HG03442 (cell line): ENCODE results near the gene CMTR1.

ENCODE experiments used
- ATAC-seq: cut with Tn5 transposase; IDR thresholded peaks from one replicate; pipeline ENCODE4 v1.9.1; 2021; ENCODE audit warnings: mild to moderate bottlenecking, moderate library complexity; ENCODE audit not compliant: unreplicated experiment

The CMTR1 gene

DNA sequence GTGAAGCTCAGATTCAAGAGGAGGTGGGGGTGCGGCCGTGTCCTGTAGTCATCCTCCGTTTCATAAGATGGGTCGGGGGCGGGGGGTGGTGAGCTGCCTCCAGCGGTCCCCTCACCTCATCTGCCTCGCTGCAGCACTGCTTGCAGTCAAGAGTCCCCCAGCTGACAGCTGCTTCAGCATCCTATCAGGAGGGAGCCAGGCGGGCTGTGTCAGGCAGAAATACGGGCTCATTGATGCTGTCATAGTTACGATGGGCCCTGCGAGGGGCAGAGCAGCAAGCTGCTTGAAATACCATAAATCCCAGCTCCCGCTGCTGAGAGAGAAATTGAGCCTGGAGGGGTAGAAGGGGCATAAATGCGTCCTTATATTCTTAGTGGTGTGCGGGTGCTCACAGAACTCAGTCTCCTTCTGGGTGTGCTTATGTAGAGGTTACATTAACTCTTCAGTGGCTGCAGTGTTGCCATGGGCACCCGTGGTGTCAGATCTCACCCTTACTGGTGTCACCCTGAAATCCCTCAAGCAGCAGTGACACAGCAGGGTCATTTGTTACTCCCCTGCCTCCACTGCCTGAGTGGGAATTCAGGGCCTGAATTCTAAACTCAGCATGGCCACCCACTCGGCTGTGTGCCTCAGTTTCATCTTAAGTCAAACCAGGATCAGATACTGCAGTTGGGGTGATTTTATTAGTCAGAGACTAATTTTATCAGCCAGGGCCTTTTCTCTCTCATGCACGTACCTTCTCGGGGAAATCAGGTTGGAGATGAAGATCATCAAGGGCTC is 44.8 kb downstream of the CMTR1 start:
- ATAC-seq: no peak

DNA sequence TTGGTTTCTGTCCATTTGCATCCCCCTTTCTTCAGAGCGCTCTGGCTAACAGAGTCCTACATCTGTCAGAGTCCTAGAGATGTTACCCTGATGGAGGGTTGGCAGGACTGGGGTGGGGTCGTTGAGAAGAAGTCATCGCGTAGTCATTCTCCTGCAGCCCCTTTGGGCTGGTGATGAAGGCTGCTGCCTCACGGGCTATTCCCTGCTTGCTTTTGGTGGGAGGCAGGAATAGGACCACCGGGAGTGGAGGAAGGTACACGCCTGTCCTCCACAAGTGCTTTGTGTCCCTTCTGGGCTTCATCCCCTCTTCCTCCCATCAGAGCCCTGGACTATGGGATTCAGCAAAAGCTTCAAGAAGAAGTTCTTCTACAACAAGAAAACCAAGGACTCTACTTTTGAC is 45.8 kb downstream of the CMTR1 start:
- ATAC-seq: no peak

DNA sequence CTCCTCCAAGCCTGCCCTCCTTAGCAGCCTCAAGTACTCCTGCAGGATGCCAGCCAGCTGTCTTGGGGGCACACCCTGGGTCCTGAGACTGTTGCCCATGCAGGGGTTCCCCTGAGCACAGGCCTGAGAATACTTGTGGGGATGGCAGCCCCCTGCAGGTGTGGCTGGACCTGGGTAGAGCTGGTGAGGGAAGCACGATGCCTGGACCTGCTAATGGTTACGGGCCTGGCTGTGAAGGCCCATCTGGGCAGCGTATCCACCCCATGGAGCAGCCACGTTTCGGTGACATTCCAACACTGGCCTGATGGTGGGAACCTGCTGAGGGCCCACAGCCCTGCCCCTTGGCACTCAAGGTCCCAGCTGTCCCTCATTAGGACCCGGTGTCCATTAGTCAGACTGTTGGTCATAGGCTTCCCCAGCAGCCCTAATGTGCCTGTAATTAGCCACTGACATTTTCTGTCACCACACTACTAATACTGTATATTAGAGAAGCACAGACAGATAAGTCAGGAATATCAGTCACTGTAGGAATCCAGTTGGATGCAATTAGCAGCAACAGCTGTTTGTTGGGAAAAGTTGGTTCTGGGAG is 46.3 kb downstream of the CMTR1 start:
- ATAC-seq: no peak

DNA sequence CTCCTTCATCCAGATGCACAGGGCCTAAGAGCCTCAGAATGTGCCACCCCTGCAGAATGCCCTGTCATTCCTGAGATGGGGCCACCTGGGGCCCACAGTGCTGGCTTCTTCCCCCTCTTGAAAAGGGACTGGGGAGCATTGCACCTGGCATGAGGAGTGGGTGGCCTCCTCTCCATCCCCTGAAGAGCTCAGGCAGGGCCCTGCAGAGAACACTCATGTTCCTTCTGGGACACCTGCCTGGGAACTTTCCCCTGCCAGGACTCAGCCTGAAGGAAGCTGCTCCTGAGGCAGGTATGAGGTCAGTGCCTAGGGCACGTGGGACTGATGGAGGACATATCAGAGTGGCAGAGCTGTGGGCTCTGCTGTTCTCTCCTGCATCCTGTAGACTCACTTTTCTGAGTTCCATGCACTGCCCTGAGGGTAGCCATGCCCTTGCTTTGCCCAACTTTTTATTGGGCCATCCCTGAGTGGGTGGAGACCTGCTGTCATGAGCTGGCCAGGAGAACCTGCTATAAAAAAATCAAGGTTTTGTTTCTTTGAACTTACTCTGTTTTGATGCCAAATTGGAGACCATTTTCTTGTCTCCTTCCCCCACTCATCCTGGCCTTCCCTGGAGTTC is 47.2 kb downstream of the CMTR1 start:
- ATAC-seq: no peak

DNA sequence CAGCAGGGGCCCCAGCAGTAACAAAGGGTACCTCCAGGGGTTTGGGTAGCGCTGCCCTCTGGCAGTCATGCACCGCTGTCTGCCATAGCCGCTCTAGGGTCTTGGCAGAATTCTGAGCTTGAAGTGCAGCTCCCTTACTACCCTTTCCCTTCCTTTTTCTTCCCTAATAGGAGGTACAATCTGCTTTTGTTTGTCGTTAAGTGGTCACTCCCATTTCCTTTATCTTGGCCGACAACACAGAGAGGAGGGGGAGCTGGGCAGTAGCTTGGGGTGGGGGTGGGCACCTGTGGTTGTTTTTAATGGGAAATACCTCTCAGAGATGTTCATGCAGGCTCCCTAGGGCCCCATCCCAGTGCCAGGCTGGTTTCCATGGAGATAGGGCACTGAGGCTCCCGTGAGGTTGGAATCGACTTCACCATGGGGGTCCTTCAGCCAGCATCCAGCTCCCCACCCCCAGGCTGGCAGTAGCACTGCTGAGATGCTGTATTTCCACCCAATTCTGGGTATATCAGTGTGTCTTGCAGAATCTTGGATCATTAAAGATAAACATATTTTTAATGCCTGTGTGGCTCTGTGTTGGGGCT is 48.0 kb downstream of the CMTR1 start:
- no peak for ATAC-seq

DNA sequence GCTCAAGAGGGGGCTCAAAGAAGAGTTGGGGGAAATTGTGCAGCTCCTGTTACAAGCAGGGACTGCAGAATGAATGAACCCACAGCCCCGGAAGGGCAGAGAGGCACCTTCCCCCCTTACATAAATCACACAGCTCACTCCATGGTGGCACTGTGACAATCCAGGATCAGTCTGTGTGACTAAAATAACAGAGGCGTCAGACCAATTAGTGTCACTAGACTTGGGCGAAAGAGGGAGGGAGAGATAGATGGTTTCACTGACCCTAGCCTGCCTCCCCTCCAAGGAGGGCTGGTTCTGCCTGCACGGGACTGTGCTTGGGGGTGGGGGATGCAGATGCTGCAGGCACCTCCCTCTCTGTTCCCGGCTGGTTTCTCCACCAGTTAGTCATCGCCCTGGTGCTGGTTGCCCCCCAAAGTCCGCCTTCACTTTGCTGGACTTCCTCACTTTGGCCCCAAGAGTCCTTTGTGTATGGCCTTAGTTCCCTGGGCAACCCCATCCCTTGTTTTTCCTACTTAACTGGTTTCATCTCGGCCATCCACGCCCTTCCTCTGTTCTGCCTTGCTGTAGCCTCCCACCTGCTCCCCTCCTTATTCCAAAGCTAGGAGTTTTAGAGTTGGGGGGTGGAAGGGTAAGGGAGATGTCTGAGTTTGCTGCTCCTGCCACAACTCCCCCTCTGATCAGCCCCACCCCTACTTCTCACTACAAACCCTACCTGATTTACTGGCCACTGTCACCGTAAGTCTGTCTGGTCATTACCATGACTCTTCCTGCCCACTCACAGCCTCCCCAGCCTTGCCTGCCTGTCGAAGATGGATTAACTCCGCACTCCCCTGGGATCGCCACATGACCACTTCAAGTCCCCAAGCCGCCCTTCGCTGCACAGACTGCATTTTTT is 48.9 kb downstream of the CMTR1 start:
- no peak for ATAC-seq

DNA sequence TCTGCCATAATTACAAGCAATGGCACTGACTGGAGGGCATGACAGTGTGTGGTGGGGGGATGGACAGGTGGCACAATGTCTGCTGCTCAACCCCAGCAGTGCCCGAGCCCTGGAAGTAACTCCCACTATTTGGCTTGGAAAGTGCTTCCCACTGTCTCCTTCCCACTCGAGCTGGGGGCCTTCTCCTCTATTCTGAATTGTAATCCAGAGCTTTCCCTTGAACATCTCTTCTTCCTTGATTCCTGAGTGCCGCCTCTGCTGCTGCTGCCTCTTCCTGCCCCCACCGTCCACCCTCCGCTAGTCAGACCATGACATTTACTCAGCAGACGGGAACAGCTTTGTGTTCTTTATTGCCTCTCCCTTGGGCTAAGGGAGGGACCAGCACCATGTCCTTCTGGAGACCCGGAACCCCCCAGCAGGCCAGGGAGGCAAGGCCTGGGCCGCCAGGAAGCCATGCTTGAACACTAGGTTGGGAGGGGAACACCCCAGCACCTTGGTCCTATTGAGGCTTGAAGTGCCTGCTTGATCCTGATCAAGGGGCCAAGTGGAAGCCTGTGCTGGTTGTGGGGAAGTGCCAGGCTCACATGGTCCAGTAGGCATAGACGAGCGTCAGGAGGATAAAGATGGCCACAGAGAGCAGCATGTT is 49.7 kb downstream of the CMTR1 start:
- no peak for ATAC-seq

DNA sequence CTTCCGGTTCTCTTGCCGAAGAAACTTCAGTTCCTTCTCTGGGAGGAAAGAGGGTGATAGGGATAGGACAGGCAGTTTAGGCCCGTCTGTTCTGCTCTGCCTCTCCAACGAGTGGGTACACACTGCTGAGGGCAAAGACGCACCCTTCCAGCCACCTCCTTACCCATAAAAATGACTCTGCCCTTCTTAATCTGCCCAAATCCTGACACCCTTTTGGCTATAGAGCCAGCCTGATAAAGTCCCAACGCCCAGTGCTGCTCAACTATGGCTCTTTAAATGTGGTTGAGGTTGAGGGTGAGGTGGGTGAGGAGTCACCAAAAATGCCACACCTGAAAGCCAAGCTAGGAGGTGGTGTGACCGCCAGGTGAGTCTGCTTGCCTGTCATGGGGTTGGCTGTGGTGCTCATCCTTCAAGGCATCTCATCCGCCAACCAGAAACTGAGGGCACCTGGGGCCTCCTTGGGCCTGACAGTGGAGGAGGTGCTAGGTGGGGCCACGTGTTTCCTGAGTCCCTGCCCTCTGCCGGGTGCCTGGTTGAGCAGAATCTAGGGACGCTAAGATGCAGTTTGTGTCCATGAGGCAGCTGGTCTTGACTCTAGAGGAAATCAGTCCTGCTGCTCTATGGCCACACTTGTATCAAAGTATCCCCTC is 50.4 kb downstream of the CMTR1 start:
- ATAC-seq: no peak

DNA sequence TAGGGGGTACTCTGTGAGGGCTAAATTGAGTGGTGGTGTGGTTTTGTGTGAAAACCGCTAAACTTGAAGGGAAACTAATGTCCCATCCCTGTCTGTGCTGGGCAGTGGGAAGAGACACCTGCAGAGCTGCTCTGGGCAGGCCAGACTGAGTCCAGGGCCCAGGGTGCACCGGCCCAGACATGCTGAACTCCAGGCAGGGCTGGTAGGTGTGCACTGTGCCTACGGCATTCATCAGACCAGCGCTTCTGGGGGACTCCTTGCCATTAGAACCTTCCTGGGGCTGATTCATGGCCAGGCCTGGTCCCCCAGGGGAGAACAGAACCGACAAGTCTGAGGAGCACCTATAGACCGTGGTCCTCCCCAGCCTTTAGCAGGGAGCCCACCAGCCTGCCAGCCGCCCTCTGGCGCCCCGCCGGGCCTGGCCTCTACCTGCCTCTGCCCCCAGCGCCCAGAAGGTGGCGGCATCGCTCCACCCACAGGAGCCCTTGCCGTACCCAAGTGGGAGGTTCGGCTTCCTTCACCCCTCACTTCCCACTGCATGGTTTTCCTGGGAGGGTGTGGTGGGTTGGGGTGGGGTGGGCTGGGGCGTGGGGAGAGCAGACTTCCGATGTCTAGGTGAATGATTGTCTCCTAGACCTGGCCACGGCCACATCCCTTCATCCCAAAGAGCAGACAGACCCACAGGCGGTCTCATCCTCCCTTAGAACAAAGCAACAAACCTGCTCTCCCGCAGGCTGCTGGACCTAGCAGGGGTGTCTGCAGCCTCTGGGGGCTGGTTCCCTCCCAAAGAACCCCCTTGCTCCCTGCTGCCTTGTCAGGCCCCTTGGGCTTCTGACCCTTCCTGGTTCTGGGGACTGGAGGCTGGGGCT is 51.1 kb downstream of the CMTR1 start:
- no peak for ATAC-seq

DNA sequence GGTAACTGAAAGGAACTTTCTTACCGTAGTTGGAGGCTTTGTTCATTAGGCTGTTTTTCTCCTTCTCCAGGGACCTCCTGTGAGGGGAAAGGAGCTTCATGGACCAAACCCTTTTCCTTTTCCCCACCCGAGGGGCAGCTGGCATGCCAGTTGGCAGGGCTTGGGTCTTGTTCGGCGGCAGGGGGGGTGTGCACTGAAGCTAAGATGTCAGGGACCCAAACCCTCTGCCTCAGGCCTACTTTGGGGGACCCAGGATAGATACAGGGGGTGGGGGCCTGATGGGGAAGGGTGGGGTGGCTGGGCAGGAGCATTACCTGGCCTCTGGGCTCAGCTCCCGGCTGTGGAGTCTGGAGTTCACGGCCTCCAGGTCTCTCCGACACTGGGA is 51.8 kb downstream of the CMTR1 start:
- no peak for ATAC-seq

DNA sequence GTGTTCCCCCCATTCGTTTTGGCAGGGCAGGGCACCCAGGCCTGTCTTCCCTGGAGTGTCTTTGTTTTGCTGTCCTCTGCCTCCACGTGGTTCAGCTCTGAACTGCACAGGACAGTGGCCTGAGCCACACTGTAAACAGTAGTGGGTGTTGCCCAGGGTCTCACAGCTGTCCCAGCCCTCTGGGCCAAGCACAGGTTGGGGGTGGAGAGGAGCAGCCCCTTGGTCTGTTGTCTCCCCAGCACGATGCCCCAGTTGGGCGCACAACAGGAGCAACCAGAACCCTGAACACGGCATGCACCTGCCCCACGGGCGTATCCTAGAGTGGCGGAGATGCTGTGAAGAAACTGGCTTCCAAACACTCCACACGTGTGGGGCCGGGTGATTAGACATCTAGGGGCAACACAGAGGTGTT is 52.3 kb downstream of the CMTR1 start:
- no peak for ATAC-seq

DNA sequence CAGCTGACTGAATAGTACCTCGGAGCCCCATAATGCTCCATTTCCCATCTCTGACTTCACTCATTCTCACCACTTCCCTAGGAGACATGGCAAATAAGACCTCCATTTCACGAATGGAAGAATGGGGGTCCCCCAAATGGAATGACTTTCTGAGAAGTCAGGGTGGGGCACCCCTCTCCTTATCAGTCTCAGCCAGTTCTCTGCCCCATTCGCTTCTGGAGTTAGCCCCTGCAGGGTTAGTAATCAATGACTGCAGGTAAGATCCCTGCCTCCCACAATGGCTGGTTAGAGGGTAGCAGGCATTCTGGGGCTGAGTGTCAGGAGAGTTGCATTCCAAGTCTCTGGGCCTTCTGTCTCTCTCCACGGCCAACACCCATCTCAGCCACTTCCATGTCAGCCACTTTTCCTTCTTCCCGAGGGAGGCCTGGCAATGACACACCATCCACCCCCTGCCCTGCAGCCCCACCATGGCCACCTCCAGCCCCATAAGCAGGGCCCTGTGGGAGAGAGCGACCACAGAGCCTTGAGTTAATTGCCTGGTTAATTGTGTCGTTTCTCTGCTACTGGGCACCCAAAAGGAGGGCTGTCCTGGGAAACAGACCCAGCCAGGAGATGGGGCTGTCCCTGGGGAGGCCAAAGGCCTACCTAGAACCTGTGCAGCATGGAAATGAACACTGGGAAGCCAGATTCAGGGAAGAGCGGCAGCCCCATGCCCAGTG is 53.3 kb downstream of the CMTR1 start:
- no peak for ATAC-seq

DNA sequence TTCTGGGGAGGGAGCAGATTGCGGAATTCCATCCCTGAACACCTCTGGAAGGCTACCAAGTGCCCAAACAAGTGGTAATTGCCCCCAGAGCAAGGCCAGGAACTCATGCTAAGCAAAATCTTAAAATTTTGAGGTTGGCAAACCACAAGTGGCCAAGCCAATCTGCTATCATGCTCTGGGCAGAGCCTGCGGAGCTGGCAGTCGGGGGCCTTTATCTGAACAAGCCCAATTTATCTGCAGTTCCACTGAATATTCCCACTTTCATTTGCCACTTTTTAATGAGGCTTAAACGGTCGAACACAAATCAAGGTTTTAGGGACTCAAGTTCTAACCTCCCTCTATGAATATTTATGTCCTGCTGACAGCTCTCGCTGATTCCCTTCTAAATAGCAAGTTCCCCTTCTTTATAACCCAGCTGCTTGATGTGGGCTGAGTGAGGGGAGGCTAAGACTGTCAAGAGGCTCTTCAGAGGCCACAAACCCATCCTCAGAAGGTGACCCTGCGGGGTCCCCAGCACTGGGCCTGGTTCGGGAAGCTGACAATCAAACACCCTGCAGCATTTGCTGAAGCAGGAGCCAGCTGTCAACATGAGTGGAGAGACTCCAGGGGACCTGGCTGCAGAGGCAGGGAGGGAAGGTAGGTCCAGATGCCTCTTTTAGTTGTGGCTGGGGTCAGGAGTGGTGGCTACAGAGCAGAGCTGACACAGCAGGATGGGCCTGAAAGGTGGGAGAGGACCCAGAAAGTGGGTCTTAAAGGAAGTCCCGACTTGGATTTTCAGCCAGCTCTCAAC is 54.8 kb downstream of the CMTR1 start:
- ATAC-seq: no peak

DNA sequence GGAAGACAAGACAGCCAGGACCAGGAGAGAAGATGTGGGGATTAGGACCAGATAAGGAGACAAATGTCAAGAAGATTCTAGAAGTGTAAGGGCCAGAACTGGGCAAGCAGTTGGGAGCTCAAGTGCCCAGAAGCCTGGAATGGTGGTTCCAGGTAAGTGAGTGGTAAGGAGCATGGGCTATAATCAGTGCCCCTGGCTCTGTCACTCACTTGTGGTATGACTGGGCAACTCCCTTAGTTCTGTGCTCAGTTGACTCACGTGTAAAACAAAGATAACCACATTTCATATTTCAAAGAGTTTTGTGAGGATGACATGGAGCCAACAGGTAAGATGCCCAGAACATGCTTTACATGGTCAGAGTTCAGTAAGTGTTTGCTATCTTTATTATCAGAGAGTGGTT is 55.5 kb downstream of the CMTR1 start:
- no peak for ATAC-seq

DNA sequence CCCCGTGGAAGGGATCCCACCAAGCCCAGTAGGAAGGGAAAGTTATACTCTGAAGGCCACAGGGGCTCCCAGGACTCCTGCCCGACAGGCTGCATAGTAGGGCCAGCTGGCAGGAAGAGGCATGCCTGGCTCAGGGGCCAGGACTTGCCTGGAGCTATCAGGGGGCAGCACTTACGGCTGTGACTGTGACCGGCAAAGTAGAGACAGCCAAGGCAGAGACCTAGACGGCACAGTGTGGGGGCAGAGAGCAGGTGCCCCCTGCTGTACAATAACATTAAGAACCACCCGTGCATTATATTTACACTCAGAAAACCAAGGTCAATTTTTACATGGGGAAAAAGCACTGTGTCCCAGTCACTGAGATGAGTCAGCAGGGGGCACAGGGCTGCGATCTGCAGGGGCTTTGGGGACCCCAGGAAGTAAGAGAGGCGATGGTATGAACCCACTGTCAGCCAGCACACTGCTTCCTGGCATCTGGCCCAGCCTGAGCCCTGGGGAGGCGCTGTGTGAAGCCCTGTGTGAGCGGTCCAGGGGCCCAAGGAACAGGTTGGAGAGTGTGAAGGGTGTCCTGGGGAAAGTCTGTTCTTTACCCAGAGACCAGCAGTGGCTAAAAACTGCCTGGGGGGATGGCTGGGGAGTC is 56.8 kb downstream of the CMTR1 start:
- ATAC-seq: no peak

DNA sequence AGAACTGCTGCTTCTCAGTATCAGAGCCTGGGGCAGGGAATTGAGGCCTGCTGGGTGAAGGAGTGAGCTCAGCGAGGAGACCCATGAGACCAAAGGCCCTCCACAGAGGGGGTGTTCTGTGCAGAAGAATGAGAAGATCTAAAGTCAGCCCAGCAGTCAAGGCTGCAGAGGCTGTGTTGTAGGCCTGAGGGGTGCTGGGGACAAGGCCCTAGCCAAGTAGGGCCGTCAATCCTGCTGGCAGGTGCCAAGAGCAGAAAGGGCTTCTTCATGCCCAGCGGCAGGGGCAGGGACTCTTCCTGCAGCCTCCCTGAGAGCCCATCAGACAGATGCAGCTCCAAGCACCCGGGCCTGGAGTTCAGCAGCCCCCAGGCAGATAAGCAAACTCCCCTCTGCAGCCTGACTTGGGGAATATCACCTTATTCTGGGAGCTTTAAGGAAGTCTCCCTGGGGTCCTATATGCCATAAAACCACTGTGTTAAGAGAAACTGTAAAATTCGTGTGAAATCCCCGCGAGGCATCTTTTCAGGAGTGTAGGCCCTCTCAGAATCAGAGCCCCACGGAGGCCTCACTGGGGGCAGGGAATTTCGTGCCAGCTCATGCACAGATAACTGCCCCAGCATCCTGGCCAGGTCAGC is 57.6 kb downstream of the CMTR1 start:
- no peak for ATAC-seq
